ENCODE measurements around the gene CHST6.
"Not testable (repeated sequence)": the region's sequence is repeated elsewhere in the genome, so short reads cannot be mapped to it uniquely, and the experiment has no call there.

CHST6 gene

DNA sequence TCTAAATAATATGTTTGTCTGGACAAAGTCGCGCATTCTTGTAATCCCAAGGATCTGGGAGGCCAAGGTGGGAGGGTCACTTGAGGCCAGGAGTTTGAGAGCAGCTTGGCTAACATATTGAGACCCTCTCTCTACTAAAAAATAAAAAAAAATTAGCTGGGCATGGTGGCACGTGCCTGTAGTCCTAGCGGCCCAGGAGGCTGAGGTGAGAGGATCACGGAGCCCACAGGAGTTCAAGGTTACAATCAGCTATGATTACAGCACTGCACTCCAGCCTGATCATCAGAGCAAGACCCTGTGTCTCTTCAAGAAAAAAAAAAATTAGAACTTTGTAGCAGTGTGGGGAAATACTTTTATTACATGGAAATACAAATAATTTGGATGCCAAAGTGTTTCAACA is 6.1 kb upstream of the CHST6 start:
- Histone ChIP-seq H3K4me1 (ENCODE audit: insufficient read depth, low read length) (no peaks in the 10 kb centered on the region), H3K4me3 (ENCODE audit: low read length) (no peak overlapping the region), H3K36me3 (ENCODE audit: insufficient read depth, low read depth, low read length) (no peaks in the 10 kb centered on the region), H3K27ac (ENCODE audit: low read length) (no peak overlapping the region), H3K9me3 (ENCODE audit: insufficient read depth, low read depth, low read length) (no peaks in the 10 kb centered on the region), H3K9ac (ENCODE audit: low read depth, low read length) (no peak overlapping the region), H3K27me3 (ENCODE audit: insufficient read depth, low read length) (no peaks in the 10 kb centered on the region)

DNA sequence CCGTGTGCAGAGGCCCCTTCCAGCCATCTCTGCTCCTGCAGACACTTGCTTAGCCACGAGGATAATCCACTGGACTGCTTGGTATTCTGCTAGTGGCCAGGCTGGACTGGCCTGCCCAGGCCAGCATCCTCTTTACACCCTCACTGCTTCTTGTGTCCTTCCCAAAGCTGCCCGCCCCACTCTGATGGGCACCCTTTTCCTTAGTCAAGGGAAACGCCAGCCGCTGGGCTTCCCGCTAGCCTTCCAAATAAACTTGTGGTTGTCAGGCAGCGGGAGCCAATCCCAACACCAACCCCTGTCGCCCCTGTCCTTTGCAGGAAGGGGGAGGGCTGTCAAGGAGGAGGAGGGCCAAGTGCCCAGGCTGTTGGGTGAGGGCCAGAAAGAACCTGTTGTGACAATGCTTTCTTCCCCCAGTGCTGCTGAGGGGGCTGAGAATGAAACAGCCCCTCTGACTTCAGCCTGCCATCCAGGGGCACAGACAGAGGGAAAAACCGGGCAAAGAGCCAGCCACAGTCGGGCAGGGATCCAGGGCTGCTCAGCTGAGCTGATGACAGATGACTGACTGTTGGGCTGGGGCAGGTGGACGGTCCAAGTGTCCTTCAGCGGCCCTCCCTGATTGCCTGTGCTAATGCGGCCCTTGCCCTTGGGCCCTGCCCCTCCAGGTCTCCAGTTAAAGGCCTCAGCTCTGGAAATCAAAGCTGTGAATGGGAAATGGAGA is 3.5 kb upstream of the CHST6 start:
- not testable (repeated sequence) for H3K27ac ChIP-seq (ENCODE audit: low read length)

DNA sequence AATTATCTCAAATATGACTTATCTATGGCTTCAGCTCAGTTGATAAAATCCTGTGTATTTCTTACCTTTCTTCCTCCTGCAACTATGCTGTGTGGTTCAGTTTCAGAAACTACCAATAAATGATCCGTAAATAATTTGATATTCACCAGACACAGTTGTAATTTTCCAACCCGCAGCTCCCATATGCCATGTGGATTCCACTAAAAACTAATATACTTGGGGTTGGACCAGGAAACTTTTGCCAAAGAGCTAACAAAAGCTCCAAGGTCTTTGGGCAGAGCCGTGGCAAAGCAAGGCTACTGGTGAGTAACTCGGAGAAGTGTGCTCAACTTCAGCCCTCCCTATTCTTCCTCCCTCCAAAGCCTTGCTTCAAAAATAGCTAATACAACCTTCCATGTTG is 2.3 kb upstream of the CHST6 start:
- Histone ChIP-seq H3K4me3 (ENCODE audit: low read length) (no peak overlapping the region), H3K27me3 (ENCODE audit: insufficient read depth, low read length) (peaks cover 12% of the 10 kb centered on the region), H3K9me3 (ENCODE audit: insufficient read depth, low read depth, low read length) (no peaks in the 10 kb centered on the region), H3K36me3 (ENCODE audit: insufficient read depth, low read depth, low read length) (no peaks in the 10 kb centered on the region), H3K9ac (ENCODE audit: low read depth, low read length) (no peak overlapping the region), H3K27ac (ENCODE audit: low read length) (no peak overlapping the region), H3K4me1 (ENCODE audit: insufficient read depth, low read length) (peaks cover 7% of the 10 kb centered on the region; the same call in 1 of the 2 replicates)

More for the DNA sequence above, 3.5 kb upstream of the CHST6 start:
- not testable (repeated sequence) for H3K9ac ChIP-seq (ENCODE audit: low read depth, low read length); H3K36me3 ChIP-seq (ENCODE audit: insufficient read depth, low read depth, low read length); H3K9me3 ChIP-seq (ENCODE audit: insufficient read depth, low read depth, low read length); H3K4me3 ChIP-seq (ENCODE audit: low read length); H3K4me1 ChIP-seq (ENCODE audit: insufficient read depth, low read length)
- H3K27me3 ChIP-seq (ENCODE audit: insufficient read depth, low read length): peaks cover 12% of the 10 kb centered on the region

DNA sequence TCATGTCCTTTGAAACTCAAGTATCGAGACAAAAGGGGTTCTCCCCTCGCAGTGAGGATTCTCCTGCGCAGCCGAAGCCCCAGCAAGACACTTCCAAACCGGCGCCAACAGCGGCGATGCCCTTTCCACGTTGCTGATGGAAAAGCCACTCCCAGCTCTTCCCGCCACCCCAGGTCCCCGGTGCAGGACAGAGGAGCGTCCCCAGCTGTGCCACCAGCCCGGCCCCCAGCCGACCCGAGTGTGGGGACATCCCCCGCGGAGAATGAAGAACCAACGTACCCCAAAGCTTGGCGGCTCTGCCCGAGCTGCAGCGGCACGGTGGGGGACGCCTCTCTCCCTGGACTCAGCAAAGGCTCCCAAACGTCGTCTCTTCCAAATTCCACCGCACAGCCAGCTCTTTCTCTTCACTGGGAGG is 573 bp downstream of the CHST6 start:
- H3K27ac ChIP-seq (ENCODE audit: low read length): no peak overlapping the region
- H3K4me3 ChIP-seq (ENCODE audit: low read length): peak overlapping the region; percentile 89

DNA sequence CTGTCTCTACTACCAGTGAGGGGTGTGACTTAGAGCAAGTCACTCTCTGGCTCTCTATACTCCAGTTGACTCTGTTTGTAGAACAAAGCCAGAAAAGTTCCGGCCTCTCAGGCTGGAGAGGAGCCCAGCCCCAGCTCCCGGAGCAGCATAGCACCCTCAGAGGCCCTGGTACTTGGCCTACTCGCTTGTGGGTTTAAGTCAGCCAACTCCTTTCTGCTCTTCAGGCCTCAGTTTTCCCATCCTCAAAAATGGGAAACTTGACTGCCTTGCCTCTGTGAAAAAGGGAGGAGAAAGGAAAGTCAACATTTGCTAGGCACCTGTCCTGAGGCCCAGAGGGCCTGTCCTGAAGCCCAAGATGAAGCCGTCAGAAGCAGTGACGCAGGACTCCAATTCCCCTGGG is 1.1 kb downstream of the CHST6 start:
- Histone ChIP-seq H3K4me3 (ENCODE audit: low read length) (peak overlapping the region; percentile 89), H3K9me3 (ENCODE audit: insufficient read depth, low read depth, low read length) (no peaks in the 10 kb centered on the region), H3K27me3 (ENCODE audit: insufficient read depth, low read length) (peaks cover 12% of the 10 kb centered on the region), H3K27ac (ENCODE audit: low read length) (no peak overlapping the region), H3K36me3 (ENCODE audit: insufficient read depth, low read depth, low read length) (no peaks in the 10 kb centered on the region), H3K4me1 (ENCODE audit: insufficient read depth, low read length) (peaks cover 10% of the 10 kb centered on the region; the same call in 1 of the 2 replicates), H3K9ac (ENCODE audit: low read depth, low read length) (peak overlapping the region; percentile 94; the same call in 1 of the 2 replicates)

More for the DNA sequence above, 573 bp downstream of the CHST6 start:
- no peaks in the 10 kb centered on the region for H3K9me3 ChIP-seq (ENCODE audit: insufficient read depth, low read depth, low read length)
- no peaks in the 10 kb centered on the region for H3K36me3 ChIP-seq (ENCODE audit: insufficient read depth, low read depth, low read length)
- peak overlapping the region; percentile 94 for H3K9ac ChIP-seq (ENCODE audit: low read depth, low read length)
- peaks cover 12% of the 10 kb centered on the region for H3K27me3 ChIP-seq (ENCODE audit: insufficient read depth, low read length)
- peaks cover 10% of the 10 kb centered on the region; the same call in 1 of the 2 replicates for H3K4me1 ChIP-seq (ENCODE audit: insufficient read depth, low read length)

DNA sequence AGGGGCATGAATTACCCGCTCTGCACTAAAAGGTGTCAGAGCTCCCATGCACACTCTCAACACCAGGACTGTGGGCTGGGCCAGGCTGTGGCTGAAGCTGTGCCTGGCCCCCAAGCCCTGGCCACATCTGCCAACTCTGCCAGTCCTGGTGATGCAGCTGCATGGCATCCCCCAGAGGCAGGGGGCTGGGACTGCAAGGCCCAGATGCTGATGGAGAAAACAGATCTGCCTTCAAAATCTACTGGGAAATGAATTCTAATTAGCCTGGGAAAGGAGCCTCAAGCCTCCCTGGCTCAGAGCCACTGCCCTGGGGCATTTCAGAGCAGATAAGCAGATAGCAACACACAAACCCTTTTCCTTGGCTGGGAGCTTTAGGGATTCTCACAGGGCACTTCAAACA is 3.4 kb downstream of the CHST6 start:
- no peak overlapping the region for H3K4me3 ChIP-seq (ENCODE audit: low read length)
- H3K9ac ChIP-seq (ENCODE audit: low read depth, low read length): no peak overlapping the region
- peaks cover 12% of the 10 kb centered on the region for H3K27me3 ChIP-seq (ENCODE audit: insufficient read depth, low read length)
- H3K9me3 ChIP-seq (ENCODE audit: insufficient read depth, low read depth, low read length): no peaks in the 10 kb centered on the region
- H3K36me3 ChIP-seq (ENCODE audit: insufficient read depth, low read depth, low read length): peaks cover 5% of the 10 kb centered on the region; the same call in 1 of the 2 replicates
- no peak overlapping the region for H3K27ac ChIP-seq (ENCODE audit: low read length)
- H3K4me1 ChIP-seq (ENCODE audit: insufficient read depth, low read length): peaks cover 10% of the 10 kb centered on the region; the same call in 1 of the 2 replicates

DNA sequence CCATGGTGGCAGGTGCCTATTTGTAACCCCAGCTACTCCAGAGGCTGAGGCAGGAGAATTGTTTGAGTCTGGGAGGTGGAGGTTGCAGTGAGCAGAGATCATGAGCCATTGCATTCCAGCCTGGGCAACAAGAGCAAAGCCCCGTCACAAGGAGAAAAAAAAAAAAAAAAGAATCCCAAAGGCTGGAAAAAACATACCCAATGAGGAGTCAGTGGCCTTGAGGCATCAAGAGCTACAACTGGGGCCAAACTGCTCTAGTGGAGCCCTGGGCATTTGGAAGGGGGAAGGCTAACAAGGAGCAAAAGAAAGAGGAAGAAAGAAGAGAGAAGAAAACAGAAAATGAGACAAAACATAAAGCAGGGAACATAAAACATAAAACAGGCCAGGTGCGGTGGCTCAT is 6.9 kb downstream of the CHST6 start:
- Histone ChIP-seq H3K9ac (ENCODE audit: low read depth, low read length) (no peak overlapping the region), H3K27ac (ENCODE audit: low read length) (no peak overlapping the region), H3K27me3 (ENCODE audit: insufficient read depth, low read length) (no peaks in the 10 kb centered on the region), H3K4me1 (ENCODE audit: insufficient read depth, low read length) (0 out of 2 replicates have a peak, but pooled peaks cover 3% of the 10 kb centered on the region), H3K4me3 (ENCODE audit: low read length) (no peak overlapping the region), H3K36me3 (ENCODE audit: insufficient read depth, low read depth, low read length) (peaks cover 10% of the 10 kb centered on the region; the same call in 1 of the 2 replicates), H3K9me3 (ENCODE audit: insufficient read depth, low read depth, low read length) (no peaks in the 10 kb centered on the region)

DNA sequence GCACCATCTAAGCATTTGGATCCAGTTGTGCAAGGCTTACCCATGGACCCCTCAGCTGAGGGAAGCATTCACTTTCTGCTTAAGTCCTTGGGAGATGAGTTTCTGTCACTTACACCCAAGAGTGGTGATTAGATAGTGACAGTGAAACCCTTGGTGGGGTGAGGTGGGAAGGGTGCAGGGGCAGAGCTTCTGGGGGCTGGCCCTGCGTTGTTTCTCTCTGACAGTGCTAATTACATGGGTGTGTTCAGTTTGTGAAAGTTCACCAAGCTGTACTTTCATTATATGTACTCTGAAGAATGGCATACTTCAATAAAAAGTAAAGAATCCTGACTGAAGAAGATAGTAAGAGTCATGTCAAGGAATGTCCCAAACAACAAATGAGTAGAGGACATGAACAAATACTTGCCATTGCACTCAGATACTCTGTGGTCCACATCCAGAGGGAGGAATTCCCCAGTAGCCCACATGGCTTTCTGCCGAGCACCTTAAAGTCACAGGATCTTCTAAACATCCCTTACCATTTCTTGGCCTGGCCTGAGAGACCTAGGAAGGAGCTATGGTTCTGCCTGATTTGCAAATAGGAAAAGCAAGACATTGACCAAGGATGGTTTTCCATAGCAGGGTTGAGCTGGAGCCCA is 8.4 kb downstream of the CHST6 start:
- no peaks in the 10 kb centered on the region for H3K4me1 ChIP-seq (ENCODE audit: insufficient read depth, low read length)
- H3K36me3 ChIP-seq (ENCODE audit: insufficient read depth, low read depth, low read length): peaks cover 10% of the 10 kb centered on the region; the same call in 1 of the 2 replicates
- H3K4me3 ChIP-seq (ENCODE audit: low read length): no peak overlapping the region
- H3K9ac ChIP-seq (ENCODE audit: low read depth, low read length): no peak overlapping the region
- H3K27ac ChIP-seq (ENCODE audit: low read length): no peak overlapping the region
- H3K27me3 ChIP-seq (ENCODE audit: insufficient read depth, low read length): no peaks in the 10 kb centered on the region
- no peaks in the 10 kb centered on the region for H3K9me3 ChIP-seq (ENCODE audit: insufficient read depth, low read depth, low read length)

DNA sequence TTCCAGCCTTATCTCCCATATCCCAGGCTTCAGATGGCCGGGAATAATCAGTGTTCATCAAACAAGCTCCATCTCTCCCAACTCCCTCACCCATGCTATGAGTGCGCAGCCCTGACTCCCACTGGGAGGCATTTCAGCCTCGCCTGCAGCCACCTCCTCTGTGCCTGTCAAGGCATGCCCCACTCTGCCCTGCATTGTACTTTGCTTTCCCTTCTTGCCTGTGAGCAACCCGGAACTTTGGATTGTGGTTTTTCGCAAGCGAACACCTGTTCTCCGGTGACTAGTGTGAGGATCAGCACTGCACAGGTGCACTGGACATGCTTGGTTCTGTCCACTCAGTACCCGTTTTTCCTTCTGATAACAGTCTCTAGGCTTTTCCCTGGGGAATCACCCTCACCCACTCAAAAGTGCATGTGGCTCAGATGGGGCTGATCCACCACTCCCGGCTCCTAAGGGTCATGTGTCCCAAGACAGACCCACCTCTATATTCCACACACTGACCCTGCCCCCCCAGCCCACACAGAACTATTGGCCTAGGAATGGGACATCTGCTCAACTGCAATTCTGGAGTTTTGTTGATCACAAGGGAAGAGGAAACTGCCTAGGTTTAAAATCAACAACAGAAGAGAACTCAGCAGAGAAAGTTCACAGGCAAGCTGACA is 9.1 kb downstream of the CHST6 start:
- Histone ChIP-seq H3K27me3 (ENCODE audit: insufficient read depth, low read length) (no peaks in the 10 kb centered on the region), H3K4me1 (ENCODE audit: insufficient read depth, low read length) (no peaks in the 10 kb centered on the region), H3K9ac (ENCODE audit: low read depth, low read length) (no peak overlapping the region), H3K36me3 (ENCODE audit: insufficient read depth, low read depth, low read length) (peaks cover 14% of the 10 kb centered on the region; the same call in 1 of the 2 replicates), H3K9me3 (ENCODE audit: insufficient read depth, low read depth, low read length) (no peaks in the 10 kb centered on the region), H3K27ac (ENCODE audit: low read length) (no peak overlapping the region), H3K4me3 (ENCODE audit: low read length) (no peak overlapping the region)

DNA sequence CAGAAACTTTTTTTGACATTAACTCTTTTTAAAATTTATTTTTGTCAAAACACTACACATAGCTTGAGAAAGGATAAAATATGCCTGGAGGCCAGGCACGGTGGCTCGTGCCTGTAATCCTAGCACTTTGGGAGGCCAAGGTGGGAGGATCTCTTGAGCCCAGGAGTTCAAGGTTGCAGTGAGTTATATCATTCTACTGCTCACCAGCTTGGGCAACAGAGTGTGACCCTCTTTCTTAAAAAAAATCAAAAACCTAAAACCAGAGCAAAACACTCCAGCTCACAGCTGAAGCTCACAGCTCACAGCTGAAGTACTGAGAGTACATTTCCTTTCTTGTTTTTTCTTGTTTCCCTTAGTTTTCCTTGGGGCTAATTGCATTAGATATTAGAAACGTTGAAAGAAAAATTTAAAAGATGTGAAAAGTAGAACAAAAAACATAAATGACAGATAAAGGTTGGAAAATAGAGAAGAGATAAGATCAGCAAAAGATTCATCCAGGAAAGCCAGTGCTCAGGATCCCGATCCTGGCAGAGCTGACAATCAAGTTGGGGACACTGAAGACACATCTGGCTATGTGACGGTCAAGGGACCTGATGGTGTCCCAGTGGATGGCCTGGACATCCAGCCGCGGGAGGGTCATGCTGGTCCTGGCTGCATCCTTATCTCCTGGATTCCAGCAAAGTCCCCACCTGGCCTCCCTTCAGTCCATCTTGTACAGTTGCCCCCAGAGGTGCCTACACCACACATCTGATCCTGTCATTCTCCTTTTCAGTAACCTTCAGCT is 9.8 kb downstream of the CHST6 start:
- H3K36me3 ChIP-seq (ENCODE audit: insufficient read depth, low read depth, low read length): peaks cover 18% of the 10 kb centered on the region; the same call in 1 of the 2 replicates
- no peak overlapping the region for H3K9ac ChIP-seq (ENCODE audit: low read depth, low read length)
- H3K4me3 ChIP-seq (ENCODE audit: low read length): no peak overlapping the region
- H3K9me3 ChIP-seq (ENCODE audit: insufficient read depth, low read depth, low read length): no peaks in the 10 kb centered on the region
- H3K27ac ChIP-seq (ENCODE audit: low read length): no peak overlapping the region
- no peaks in the 10 kb centered on the region for H3K4me1 ChIP-seq (ENCODE audit: insufficient read depth, low read length)
- no peaks in the 10 kb centered on the region for H3K27me3 ChIP-seq (ENCODE audit: insufficient read depth, low read length)

DNA sequence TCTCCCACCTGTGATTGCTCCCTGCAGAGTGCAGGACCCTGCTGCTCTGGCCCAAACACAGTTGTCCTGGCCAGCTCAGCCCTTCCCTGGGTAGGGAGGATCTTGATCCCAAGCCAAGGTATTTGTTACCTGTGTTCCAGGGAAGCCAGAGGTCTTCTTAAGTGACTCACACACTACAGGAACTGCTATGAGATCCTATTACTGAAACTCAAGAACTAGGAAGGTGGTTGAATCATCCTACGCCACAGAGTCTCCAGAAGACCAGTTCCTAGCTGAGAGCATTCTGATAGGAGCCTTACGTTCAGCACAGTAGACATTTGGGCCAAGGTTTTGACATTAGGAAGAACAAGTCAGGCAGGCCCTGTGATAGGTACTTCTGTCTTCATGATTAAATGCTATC is 12.0 kb downstream of the CHST6 start:
- Histone ChIP-seq H3K27ac (ENCODE audit: low read length) (no peak overlapping the region), H3K36me3 (ENCODE audit: insufficient read depth, low read depth, low read length) (peaks cover 25% of the 10 kb centered on the region; the same call in 1 of the 2 replicates), H3K4me1 (ENCODE audit: insufficient read depth, low read length) (no peaks in the 10 kb centered on the region), H3K27me3 (ENCODE audit: insufficient read depth, low read length) (no peaks in the 10 kb centered on the region), H3K9ac (ENCODE audit: low read depth, low read length) (no peak overlapping the region), H3K4me3 (ENCODE audit: low read length) (no peak overlapping the region), H3K9me3 (ENCODE audit: insufficient read depth, low read depth, low read length) (no peaks in the 10 kb centered on the region)

Data from iPS-20b (cell line).